Measurements from ENCODE around the gene LRFN2.

- TF ChIP-seq YY1 (IDR thresholded peaks at IDR 0.05) (no peak), CTCF (IDR thresholded peaks at IDR 0.05; ENCODE audit: low read depth, low read length, missing input control) (no peak), ATF3 (IDR thresholded peaks at IDR 0.05) (no peak), FOXA1 (IDR thresholded peaks at IDR 0.05) (no peak), SP1 (IDR thresholded peaks at IDR 0.05) (no peak), TAF1 (conservative IDR thresholded peaks at IDR 0.05) (no peak)
Measured at GRCh38 chr6:40457261-40457660, 129.9 kb downstream of the LRFN2 start.
